ENCODE data around the gene PSAPL1. TPM values are rescaled to one million over a fixed set of nuclear protein-coding genes. Genes with fewer than 3 reads are reported as not detected.

The PSAPL1 gene
- total and polyA plus RNA-seq, 2 of the 8 experiments (the other 6 are each of a cell fraction or from before 2014, with no cell fraction given): 0.03 TPM; not detected in 1

DNA sequence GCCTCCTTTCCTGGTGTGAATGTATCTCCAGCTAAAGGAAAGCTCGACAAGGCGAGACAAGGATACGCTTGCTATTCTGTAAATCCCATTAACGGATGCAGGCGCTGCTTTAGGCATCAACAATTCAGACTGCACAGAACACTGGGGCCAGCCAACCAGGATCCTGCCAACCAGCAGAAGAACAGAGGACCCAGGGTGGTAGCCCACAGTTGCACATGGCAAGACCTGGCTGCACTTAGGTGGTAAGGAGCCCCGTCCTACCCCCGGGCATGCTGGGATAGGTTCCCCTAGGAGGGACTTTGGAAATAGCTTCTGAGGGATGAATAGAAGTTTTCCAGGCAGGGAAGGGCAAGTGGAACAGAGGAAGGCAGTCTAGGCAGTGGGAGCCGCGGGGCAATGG lies 20.7 kb downstream of the PSAPL1 start:
- no peak overlapping the region for H2AK5ac ChIP-seq (ENCODE audit: low read depth, low read length)
- H3K79me1 ChIP-seq (ENCODE audit: low read depth, low read length): no peaks in the 10 kb centered on the region
- peaks cover 7% of the 10 kb centered on the region for H3K23me2 ChIP-seq (ENCODE audit: low read depth, low read length)
- 66% methylated on average over 9 of the region's 9 CpGs; no CpG with 5 or more reads in 1 of the 2 experiments for WGBS, 2 experiments (ENCODE audit: extremely low coverage in 1 of 2, insufficient coverage in 1 of 2, insufficient read length in 1 of 2, insufficient replicate concordance in 2 of 2, low coverage in 1 of 2, low lambda C conversion rate in 2 of 2, missing lambda C conversion rate in 1 of 2)
- no peak overlapping the region for H2BK20ac ChIP-seq (ENCODE audit: low read length)
- ChIA-PET CTCF (ENCODE audit: partially characterized antibody) (interaction anchor here (0.7 to 2.7 kb wide), 5 partner anchors 10 to 192 kb away, joined by 3 to 14 read pairs (median 3); no protein-coding TSS in a partner anchor), POLR2A (ENCODE audit: partially characterized antibody) (no interaction called here)
- H3K4ac ChIP-seq (replicated peaks; ENCODE audit: insufficient read length, low read depth, low read length): no peak overlapping the region
- no peak overlapping the region; a peak in 2 of 4 replicates for H3K4me2 ChIP-seq (ENCODE audit: insufficient read depth in 1 of 2, low read depth in 2 of 2, low read length in 2 of 2)
- no peak overlapping the region for H2BK120ac ChIP-seq (replicated peaks; ENCODE audit: low read depth, low read length)
- peak in 1 of 2 experiments; percentile 37 for DNase-seq (ENCODE audit: low read depth in 1 of 2, low spot score in 2 of 2)
- H3K79me2 ChIP-seq (ENCODE audit: control insufficient read depth in 1 of 2, insufficient read depth in 2 of 2, low read length in 2 of 2): no peaks in the 10 kb centered on the region
- peaks cover 2 to 15% (median 12%) of the 10 kb centered on the region in 4 experiments; a peak in 4 of 7 replicates for H3K4me1 ChIP-seq (replicated peaks in 1 of 4; ENCODE audit: control insufficient read depth in 3 of 4, insufficient read depth in 4 of 4, low read length in 3 of 4)
- H2BK15ac ChIP-seq (ENCODE audit: low read length): no peak overlapping the region
- H3K9me3 ChIP-seq (ENCODE audit: insufficient read depth in 2 of 2, low read depth in 1 of 2, low read length in 1 of 2): peaks cover 7 to 8% of the 10 kb centered on the region in 2 experiments; a peak in 1 of 4 replicates
- H4K20me1 ChIP-seq (replicated peaks in 1 of 2; ENCODE audit: control insufficient read depth in 1 of 2, insufficient read depth in 2 of 2, low read length in 2 of 2): peaks cover 8 to 13% of the 10 kb centered on the region in 2 experiments
- H3K18ac ChIP-seq (ENCODE audit: extremely low read depth, low read length): no peak overlapping the region
- no peak overlapping the region for H4K5ac ChIP-seq (ENCODE audit: insufficient read length, low read depth, low read length)
- FAIRE-seq: no peak
- H4K91ac ChIP-seq (replicated peaks; ENCODE audit: insufficient read length, low read length): no peak overlapping the region
- H3K14ac ChIP-seq (ENCODE audit: insufficient read length): no peak overlapping the region
- no peak overlapping the region for H3K27ac ChIP-seq (ENCODE audit: low read depth, low read length)
- no peak overlapping the region for H2AFZ ChIP-seq (ENCODE audit: low read length)
- H3K56ac ChIP-seq (replicated peaks; ENCODE audit: insufficient read length, low read depth, low read length): no peak overlapping the region
- H3K36me3 ChIP-seq (ENCODE audit: control insufficient read depth in 2 of 4, insufficient read depth in 4 of 4, low read length in 3 of 4): no peaks in the 10 kb centered on the region; a peak in 1 of 8 replicates
- H3K23ac ChIP-seq (ENCODE audit: insufficient read length): no peak overlapping the region
- H4K8ac ChIP-seq (ENCODE audit: extremely low read depth, insufficient read depth, low read length): no peak overlapping the region
- no peak overlapping the region for H2BK5ac ChIP-seq (ENCODE audit: low read depth, low read length)
- no peak overlapping the region for H2BK12ac ChIP-seq (ENCODE audit: low read depth, low read length)
- H3K27me3 ChIP-seq (replicated peaks in 1 of 4; ENCODE audit: control insufficient read depth in 3 of 4, extremely low read depth in 1 of 4, insufficient read depth in 3 of 4, low read length in 3 of 4): peaks cover 37 to 71% (median 62%) of the 10 kb centered on the region in 4 experiments
- H3K9ac ChIP-seq (replicated peaks in 1 of 4; ENCODE audit: extremely low read depth in 1 of 4, low read depth in 3 of 4, low read length in 3 of 4): no peak overlapping the region
- H3K4me3 ChIP-seq (ENCODE audit: extremely low read depth in 1 of 4, insufficient read depth in 2 of 4, low read depth in 3 of 4, low read length in 4 of 4): no peak overlapping the region
- TF ChIP-seq, protein P1, sequence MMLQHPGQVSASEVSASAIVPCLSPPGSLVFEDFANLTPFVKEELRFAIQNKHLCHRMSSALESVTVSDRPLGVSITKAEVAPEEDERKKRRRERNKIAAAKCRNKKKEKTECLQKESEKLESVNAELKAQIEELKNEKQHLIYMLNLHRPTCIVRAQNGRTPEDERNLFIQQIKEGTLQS (IDR thresholded peaks at IDR 0.05; ENCODE audit: insufficient read depth, low read depth, low read length): no peak
- TF ChIP-seq RNF2 (IDR thresholded peaks at IDR 0.05; ENCODE audit: borderline replicate concordance, low read depth, low read length, missing control alignments, poor library complexity, severe bottlenecking) (no peak), CBX8 (IDR thresholded peaks at IDR 0.05; ENCODE audit: borderline replicate concordance, low read depth, low read length) (no peak), TBP (IDR thresholded peaks at IDR 0.05; ENCODE audit: low read depth, low read length) (no peak), NRF1 (IDR thresholded peaks at IDR 0.05; ENCODE audit: low read depth, low read length) (no peak), ASH2L (IDR thresholded peaks at IDR 0.05; ENCODE audit: low read length) (no peak), HDAC2 (IDR thresholded peaks at IDR 0.05; ENCODE audit: borderline replicate concordance in 1 of 2, low read depth in 2 of 2, low read length in 2 of 2) (no peak), EGR1 (IDR thresholded peaks at IDR 0.05; ENCODE audit: borderline replicate concordance, low read depth, low read length) (no peak), POU5F1 (IDR thresholded peaks at IDR 0.05; ENCODE audit: low read depth, low read length) (no peak)
- TF ChIP-seq, protein P2, sequence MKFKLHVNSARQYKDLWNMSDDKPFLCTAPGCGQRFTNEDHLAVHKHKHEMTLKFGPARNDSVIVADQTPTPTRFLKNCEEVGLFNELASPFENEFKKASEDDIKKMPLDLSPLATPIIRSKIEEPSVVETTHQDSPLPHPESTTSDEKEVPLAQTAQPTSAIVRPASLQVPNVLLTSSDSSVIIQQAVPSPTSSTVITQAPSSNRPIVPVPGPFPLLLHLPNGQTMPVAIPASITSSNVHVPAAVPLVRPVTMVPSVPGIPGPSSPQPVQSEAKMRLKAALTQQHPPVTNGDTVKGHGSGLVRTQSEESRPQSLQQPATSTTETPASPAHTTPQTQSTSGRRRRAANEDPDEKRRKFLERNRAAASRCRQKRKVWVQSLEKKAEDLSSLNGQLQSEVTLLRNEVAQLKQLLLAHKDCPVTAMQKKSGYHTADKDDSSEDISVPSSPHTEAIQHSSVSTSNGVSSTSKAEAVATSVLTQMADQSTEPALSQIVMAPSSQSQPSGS (IDR thresholded peaks at IDR 0.05; ENCODE audit: low read length): no peak

Data from H1 (cell line).